ENCODE measurements around the gene AGR3. TPM values are rescaled to one million over a fixed set of nuclear protein-coding genes. Genes with fewer than 3 reads are reported as not detected.

AGR3 gene
- total RNA-seq, 1 donor from 2014 or later = not detected

- peaks cover 5% of the 10 kb centered on the region for H3K4me1 Mint-ChIP-seq (ENCODE audit: unreplicated experiment)
- DNase-seq (ENCODE audit: extremely low spot score, unreplicated experiment) = no peak
- TF ChIP-seq CTCF (IDR thresholded peaks at IDR 0.05) = no peak
- no peaks in the 10 kb centered on the region for H3K36me3 Mint-ChIP-seq (ENCODE audit: unreplicated experiment)
- H3K9me3 Mint-ChIP-seq (ENCODE audit: unreplicated experiment) = no peaks in the 10 kb centered on the region
- no peak overlapping the region for H3K4me3 Mint-ChIP-seq (ENCODE audit: unreplicated experiment)
- H3K27me3 Mint-ChIP-seq (ENCODE audit: unreplicated experiment) = no peaks in the 10 kb centered on the region
- H3K27ac Mint-ChIP-seq (ENCODE audit: unreplicated experiment) = no peak overlapping the region
Observed at GRCh38 chr7:16847381-16847860, 34.4 kb downstream of the AGR3 start.

GRCh38 chr7:16846601-16847165, 35.1 kb downstream of the AGR3 start:
- Mint-ChIP-seq H3K27ac (ENCODE audit: unreplicated experiment) (no peak overlapping the region), H3K4me1 (ENCODE audit: unreplicated experiment) (peaks cover 5% of the 10 kb centered on the region), H3K4me3 (ENCODE audit: unreplicated experiment) (no peak overlapping the region), H3K27me3 (ENCODE audit: unreplicated experiment) (no peaks in the 10 kb centered on the region), H3K36me3 (ENCODE audit: unreplicated experiment) (no peaks in the 10 kb centered on the region), H3K9me3 (ENCODE audit: unreplicated experiment) (no peaks in the 10 kb centered on the region)
- no peak for DNase-seq (ENCODE audit: extremely low spot score, unreplicated experiment)
- no peak for TF ChIP-seq CTCF (IDR thresholded peaks at IDR 0.05)

GRCh38 chr7:16845746-16846145, 36.0 kb downstream of the AGR3 start:
- Mint-ChIP-seq H3K4me1 (ENCODE audit: unreplicated experiment) (peaks cover 5% of the 10 kb centered on the region), H3K27ac (ENCODE audit: unreplicated experiment) (no peak overlapping the region), H3K9me3 (ENCODE audit: unreplicated experiment) (no peaks in the 10 kb centered on the region), H3K36me3 (ENCODE audit: unreplicated experiment) (no peaks in the 10 kb centered on the region), H3K27me3 (ENCODE audit: unreplicated experiment) (no peaks in the 10 kb centered on the region), H3K4me3 (ENCODE audit: unreplicated experiment) (no peak overlapping the region)
- TF ChIP-seq CTCF (IDR thresholded peaks at IDR 0.05) = no peak
- no peak for DNase-seq (ENCODE audit: extremely low spot score, unreplicated experiment)

GRCh38 chr7:16841681-16842080, 40.1 kb downstream of the AGR3 start:
- Mint-ChIP-seq H3K9me3 (ENCODE audit: unreplicated experiment) (no peaks in the 10 kb centered on the region), H3K36me3 (ENCODE audit: unreplicated experiment) (no peaks in the 10 kb centered on the region), H3K4me3 (ENCODE audit: unreplicated experiment) (no peak overlapping the region), H3K27ac (ENCODE audit: unreplicated experiment) (no peak overlapping the region), H3K4me1 (ENCODE audit: unreplicated experiment) (peaks cover 16% of the 10 kb centered on the region), H3K27me3 (ENCODE audit: unreplicated experiment) (no peaks in the 10 kb centered on the region)
- DNase-seq (ENCODE audit: extremely low spot score, unreplicated experiment) = no peak
- no peak for TF ChIP-seq CTCF (IDR thresholded peaks at IDR 0.05)

- no peak for TF ChIP-seq CTCF (IDR thresholded peaks at IDR 0.05)
- H3K4me3 Mint-ChIP-seq (ENCODE audit: unreplicated experiment) = no peak overlapping the region
- no peaks in the 10 kb centered on the region for H3K9me3 Mint-ChIP-seq (ENCODE audit: unreplicated experiment)
- DNase-seq (ENCODE audit: extremely low spot score, unreplicated experiment) = no peak
- H3K4me1 Mint-ChIP-seq (ENCODE audit: unreplicated experiment) = peaks cover 15% of the 10 kb centered on the region
- H3K27ac Mint-ChIP-seq (ENCODE audit: unreplicated experiment) = peak overlapping the region; percentile 11
- H3K27me3 Mint-ChIP-seq (ENCODE audit: unreplicated experiment) = no peaks in the 10 kb centered on the region
- H3K36me3 Mint-ChIP-seq (ENCODE audit: unreplicated experiment) = no peaks in the 10 kb centered on the region
Observed at GRCh38 chr7:16840094-16840493, 41.7 kb downstream of the AGR3 start.
